Measurements from ENCODE around the gene PLTP. TPM values are rescaled to one million over a fixed set of nuclear protein-coding genes. Genes with fewer than 3 reads are reported as not detected.
"Not testable (repeated sequence)": the region's sequence is repeated elsewhere in the genome, so short reads cannot be mapped to it uniquely, and the experiment has no call there.

Gene PLTP
- total RNA-seq, 2 donors from 2014 or later: 14.7 to 49.5 TPM

GRCh38 chr20:45888681-45889080, 23.3 kb downstream of the PLTP start:
- no peak for DNase-seq
- ATAC-seq: no peak
- intact Hi-C loops (cut with DNase I, micrococcal nuclease): no loop called here

DNA sequence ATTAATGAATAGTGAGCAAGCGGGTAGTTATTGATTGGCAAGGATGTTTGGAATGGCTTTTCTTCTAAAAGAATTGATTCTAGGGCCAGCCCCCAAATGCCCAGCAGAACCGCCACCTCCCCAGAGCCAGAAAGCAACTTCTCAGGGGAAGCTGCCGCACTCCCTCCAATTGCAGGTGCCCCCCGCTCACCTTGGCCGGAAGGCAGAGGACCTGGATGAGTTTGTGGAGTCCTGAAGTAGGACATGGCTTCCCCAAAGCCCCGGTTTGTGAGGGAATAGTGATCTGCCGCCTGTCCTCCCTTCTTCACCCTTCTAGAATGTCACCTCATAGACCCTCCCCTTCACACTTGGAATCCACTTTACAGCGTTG, 24.6 kb downstream of the PLTP start, which contains the start of gene SPATA25:
SPATA25 (minus strand) TSS at position 277 of the 370 bp plus-strand sequence; CDS start at position 245, 32 bp downstream.
- DNase-seq (no peak), ATAC-seq (no peak)
- intact Hi-C loops (cut with DNase I, micrococcal nuclease): no loop called here

GRCh38 chr20:45886590-45887345, 25.2 kb downstream of the PLTP start:
- DNase-seq: no peak
- intact Hi-C loops (cut with DNase I, micrococcal nuclease): no loop called here
- ATAC-seq: no peak

- intact Hi-C loops (cut with DNase I, micrococcal nuclease): no loop called here
- ATAC-seq (no peak), DNase-seq (no peak)
Measured at GRCh38 chr20:45883100-45883469, 28.9 kb downstream of the PLTP start.

- intact Hi-C loops (cut with DNase I, micrococcal nuclease): no loop called here
- no peak for DNase-seq
- ATAC-seq: no peak
Measured at GRCh38 chr20:45882469-45883099, 29.4 kb downstream of the PLTP start.

DNA sequence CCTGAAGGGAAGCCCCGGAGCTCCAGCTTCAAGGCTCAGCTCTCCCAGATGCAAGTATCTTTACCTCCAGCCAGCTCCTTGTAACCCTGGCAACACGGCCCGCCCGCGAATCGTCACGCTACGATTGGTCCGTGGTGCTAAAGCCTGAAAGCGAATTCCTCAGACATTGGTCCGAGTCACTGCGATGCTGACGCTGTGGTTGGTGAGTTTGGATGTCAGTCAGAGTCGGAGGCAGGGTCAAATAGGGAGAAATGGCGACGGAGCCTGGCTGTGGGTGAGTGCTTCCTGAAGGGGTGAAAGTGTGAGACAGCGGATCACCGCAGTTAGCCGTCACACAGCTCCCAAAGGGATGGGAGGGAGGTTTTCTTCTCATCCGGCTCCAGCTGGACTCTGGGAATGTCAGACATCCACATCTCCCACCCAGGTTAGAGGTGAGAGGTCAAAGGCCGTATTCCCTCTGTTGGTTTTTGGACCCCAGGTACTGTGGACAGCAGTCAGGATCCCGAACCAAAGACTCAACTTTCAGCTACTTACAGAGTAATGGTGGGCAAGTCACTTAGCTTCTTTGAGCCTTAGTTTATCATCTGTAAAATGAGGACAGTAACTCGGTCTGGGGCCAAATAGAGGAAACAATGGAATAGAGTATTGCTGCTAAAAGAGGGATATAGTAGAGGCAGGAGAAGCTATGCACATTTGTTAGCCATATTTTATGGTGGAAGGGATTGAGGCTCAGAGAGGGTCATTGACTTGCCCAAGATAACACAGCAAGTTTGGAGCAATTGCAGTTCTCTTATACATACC, 30.8 kb downstream of the PLTP start, which contains the start of gene ZSWIM1:
ZSWIM1 (plus strand) TSS at position 240 of the 801 bp plus-strand sequence. CDS start 1,366 bp downstream, outside the sequence.
- ATAC-seq: peak; percentile 98
- intact Hi-C loops (cut with DNase I, micrococcal nuclease): no loop called here

GRCh38 chr20:45878076-45878761, 33.7 kb downstream of the PLTP start:
- intact Hi-C loops (cut with DNase I, micrococcal nuclease): no loop called here
- no peak for DNase-seq
- ATAC-seq: no peak

More for the DNA sequence above, 30.8 kb downstream of the PLTP start, which contains the start of gene ZSWIM1:
- peak; percentile 99 for DNase-seq

DNA sequence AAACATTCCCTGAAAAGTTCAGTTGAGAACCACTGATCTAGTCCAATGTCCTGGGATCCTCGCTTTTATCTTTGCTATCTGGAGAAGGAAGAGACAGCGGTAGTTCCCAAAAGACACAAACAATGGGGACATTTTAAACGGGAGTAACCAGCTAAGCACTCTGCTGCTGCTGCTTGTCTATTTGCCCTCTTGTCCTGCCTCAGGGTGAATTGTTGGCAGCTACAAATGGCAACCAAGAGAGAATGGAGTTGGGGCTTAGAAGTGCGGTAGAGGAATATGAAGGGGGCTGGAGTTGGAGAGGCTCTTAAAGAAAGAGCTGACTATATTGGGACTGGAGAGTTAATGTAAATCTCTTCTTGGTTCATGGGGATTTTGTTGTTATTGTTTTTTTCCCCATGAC, 37.4 kb downstream of the PLTP start:
- no peak for DNase-seq
- intact Hi-C loops (cut with DNase I, micrococcal nuclease): no loop called here
- ATAC-seq: no peak

DNA sequence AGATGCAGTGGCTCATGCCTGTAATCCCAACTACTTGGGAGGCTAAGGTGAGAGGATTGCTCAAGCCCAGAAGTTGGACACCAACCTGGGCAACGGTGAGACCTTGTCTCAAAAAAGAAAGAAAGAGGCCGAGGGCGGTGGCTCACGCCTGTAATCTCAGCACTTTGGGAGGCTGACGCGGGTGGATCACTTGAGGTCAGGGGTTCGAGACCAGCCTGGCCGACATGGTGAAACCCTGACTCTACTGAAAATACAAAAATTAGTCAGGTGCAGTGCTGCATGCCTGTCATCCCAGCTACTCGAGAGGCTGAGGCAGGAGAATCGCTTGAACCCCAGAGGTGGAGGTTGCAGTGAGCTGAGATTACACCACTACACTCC, 37.9 kb downstream of the PLTP start:
- DNase-seq; ATAC-seq; intact Hi-C loops (cut with DNase I, micrococcal nuclease): not testable (repeated sequence)

DNA sequence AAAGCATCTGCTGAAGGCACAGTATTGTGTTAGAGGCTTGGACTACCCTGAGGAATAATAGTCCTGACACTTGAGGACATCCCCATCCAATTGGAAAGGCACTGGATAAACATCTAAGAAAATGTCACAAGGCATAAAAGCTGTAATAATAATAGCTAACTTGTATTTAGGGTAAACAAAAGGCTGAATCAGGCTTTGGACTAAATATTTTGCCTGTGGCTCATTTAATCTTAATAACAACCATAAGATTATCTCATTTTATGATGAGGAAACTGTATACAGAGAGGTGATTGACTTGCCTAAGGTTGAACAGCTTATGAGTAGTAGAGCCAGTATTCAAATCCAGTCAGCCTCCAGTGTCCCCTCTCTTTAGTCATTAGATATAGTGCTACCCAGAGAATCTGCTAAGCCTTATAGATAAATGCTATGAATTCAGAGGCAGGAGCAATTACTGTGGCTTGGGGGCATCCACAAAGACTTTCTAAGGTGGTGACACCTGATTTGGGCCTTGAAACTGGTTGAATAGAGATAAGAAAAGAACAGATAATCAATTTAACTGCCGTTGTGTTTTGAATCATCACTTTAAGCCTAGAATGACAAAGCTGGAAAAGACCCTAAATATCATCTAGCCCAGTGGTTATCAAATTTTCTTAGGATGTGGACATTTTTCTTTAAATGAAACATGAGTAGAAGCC, 38.4 kb downstream of the PLTP start:
- DNase-seq (no peak), ATAC-seq (no peak)
- intact Hi-C loops (cut with DNase I, micrococcal nuclease): no loop called here

- ATAC-seq: no peak
- DNase-seq: no peak
- intact Hi-C loops (cut with DNase I, micrococcal nuclease): no loop called here
Measured at GRCh38 chr20:45872626-45873025, 39.3 kb downstream of the PLTP start.

DNA sequence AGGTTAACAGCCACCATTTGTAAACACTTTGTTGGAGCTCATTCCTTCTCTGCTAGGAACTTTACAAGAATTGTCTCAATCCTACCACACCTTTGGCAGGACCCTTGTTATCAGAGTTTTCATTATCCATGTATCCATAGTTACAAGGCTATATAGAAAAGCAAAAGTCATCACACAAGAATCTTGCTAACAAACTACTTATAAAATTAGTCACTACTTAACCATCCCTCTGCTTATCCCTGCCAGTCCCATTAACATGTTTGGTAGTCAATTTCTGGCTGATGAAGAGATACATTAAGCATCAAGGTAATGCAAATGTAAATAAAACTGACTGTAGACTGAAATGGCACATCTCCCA, 44.2 kb downstream of the PLTP start:
- ATAC-seq: peak; percentile 44
- DNase-seq: no peak
- intact Hi-C loops (cut with DNase I, micrococcal nuclease): no loop called here

- ATAC-seq (peak; percentile 80), DNase-seq (no peak)
- intact Hi-C loops (cut with DNase I, micrococcal nuclease): no loop called here
Measured at GRCh38 chr20:45867136-45867818, 44.7 kb downstream of the PLTP start.

GRCh38 chr20:45866454-45866853, 45.5 kb downstream of the PLTP start:
- intact Hi-C loops (cut with DNase I, micrococcal nuclease): no loop called here
- ATAC-seq (no peak), DNase-seq (no peak)

- ATAC-seq: peak; percentile 66
- intact Hi-C loops (cut with DNase I, micrococcal nuclease): no loop called here
- no peak for DNase-seq
Measured at GRCh38 chr20:45863543-45864470, 48.1 kb downstream of the PLTP start.

DNA sequence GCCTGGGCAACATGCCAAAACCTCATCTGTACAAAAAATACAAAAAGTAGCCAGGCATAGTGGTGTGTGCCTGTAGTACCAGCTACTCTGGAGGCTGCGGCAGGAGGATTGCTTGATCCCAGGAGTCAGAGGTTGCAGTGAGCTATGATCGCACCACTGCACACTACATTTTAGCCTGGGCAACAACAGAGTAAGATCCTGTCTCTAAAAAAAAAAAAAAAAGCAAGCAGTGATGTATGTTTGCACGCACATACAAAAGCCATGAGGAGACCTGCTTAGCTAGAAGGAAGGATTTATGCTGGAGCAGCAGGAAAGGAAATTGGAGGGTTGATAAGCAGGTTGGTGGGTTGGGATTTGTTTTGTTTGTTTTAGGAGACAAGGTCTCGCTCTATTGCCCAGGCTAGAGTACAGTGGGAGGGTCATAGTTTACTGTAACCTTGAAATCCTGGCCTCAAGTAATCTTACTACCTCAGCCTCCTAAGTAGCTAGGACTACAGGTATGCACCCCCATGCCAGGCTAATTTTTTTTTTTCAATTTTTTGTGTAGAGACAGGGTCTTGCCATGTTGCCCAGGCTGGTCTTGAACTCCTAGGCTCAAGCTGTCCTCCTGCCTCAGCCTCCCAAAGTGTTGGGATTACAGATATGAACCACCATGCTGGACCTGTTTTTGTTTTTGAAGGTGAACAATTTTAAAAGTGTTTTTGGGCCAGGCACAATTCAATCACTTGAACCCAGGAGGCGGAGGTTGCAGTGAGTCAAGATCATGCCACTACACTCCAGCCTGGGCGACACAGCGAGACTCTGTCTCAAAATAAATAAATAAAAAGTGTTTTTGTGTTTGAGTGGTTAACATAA, 50.5 kb downstream of the PLTP start:
- ATAC-seq: peak; percentile 26
- intact Hi-C loops (cut with DNase I, micrococcal nuclease): no loop called here
- DNase-seq: peak in 1 of 2 donors; percentile 32
